GM18499 (cell line): ENCODE measurements around the gene MED28.
A peak's percentile ranks its signal among the peaks of the same experiment; 100 is the strongest.
"Not testable (repeated sequence)": the region's sequence is repeated elsewhere in the genome, so short reads cannot be mapped to it uniquely, and the experiment has no call there.

Experiments used
- ATAC-seq: cut with Tn5 transposase; IDR thresholded peaks from one replicate; pipeline ENCODE4 v1.9.1; 2021; ENCODE audit warnings: moderate number of reproducible peaks; ENCODE audit not compliant: insufficient read depth, unreplicated experiment

Gene MED28

DNA sequence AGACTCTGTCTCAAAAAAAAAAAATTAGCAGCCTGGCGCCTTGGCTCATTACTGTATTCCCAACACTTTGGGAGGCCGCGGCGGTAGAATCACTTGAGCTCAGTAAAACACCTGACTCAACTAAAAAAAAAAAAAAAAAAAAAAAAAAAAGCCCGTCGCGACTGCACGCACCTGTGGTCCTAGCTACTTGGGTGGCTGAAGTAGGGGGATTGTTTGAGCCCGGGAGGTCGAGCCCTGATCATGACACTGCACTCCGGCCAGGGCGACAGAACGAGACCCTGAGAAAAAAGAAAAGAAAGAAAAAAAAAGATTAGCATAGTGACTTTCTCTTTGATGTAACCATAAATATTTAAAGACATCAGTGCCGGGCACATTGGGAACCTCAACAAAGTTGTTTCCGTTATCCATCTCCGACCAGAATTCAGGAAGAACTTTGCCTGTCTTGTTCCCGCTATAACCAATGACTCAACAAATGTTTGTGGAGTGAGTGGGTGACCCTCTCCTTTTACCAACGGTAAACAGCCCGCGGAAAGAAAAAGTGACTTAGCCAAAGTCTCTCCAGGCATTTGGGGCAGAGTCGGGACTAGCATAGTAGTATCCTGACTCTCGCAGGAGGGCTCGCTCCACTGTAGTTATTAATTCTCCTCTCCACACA, 553 bp upstream of the MED28 start:
- peak; percentile 30 for ATAC-seq

DNA sequence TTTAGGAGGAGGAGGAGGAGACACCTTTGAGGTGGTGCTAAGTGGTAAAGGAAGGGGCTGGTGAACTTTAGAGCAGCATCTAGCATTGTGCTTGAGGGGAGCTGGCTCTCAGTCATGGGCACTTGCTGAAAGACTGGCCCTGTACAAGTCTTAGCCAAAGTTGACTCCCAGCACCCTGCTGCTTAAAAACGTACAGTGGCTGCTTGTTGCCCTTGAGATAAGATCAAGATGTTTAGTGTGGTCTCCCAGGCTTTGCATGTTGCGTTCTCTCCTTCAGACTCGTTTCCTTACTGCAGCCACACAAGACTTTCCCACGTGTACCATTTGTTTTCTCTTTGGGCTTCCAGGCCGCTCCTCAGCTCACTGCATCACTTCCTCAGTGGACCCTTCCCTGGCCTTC, 1.8 kb downstream of the MED28 start:
- no peak for ATAC-seq

DNA sequence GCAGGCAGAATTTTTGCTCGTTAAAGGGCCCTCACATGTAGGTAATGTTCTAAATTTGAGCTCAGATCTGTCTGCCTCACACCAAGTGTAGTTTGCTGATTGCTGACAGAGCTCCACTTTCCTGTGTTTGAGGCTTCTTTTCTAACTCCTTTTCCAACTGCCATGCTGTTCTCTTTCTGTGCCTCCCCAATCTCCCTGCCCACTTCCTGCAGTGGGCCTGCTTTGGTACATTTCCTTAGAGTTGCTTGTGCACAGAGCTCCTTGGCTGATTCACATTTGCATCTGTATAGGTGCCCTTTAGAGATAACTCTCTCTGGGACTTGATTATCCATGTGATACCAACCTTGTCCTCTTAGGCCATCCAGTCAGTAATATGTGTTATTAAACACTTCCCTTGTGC, 4.5 kb downstream of the MED28 start:
- no peak for ATAC-seq

DNA sequence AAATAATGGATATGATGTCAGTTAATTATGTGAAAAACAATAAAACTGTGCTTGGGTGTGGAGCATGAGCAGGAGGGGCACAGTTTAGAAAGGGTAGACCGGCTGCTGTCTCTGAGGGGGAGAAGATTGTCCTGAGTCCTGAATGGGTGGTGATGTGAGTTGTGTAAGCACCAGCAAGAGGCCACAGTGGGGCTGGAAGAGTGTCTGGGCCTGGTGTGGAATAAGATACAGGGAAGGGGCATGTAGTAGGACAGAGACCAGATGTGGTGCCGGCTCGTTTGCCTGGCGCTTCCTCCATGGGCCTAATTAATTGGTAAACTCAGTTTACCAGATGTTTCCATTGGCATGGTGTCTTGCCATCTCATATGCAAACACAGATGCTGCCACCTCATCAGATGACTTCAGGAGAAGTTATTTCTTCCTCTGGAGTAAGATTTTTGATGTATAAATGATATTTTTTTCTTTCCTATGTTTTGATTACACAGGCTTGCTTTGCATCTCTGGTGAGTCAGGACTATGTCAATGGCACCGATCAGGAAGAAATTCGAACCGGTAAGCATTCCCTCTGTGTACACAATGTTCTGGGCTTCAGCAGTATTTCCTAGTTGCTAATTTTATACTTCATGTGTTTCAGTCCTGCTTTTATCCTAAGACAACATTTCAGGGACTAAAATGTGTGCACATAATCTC, 5.1 kb downstream of the MED28 start:
- no peak for ATAC-seq

DNA sequence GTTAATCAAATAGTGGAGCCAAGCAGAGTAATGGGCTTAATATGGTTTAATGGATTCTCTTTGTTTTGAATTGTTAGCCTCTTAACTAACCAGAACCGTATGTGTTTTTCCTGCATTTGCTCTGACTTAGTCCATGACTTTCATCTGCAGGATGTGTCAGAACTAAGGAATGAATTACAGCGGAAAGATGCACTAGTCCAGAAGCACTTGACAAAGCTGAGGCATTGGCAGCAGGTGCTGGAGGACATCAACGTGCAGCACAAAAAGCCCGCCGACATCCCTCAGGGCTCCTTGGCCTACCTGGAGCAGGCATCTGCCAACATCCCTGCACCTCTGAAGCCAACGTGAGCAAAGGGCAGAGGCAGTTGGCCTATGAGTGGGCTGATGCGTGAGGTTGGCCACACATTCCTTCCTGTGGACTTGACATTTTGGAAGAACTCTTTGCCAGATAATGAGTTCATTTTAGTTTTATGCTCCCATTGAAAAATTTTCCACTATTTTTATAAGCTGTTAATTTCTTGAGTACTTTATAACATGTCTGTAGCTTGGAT, 9.1 kb downstream of the MED28 start:
- ATAC-seq: no peak

DNA sequence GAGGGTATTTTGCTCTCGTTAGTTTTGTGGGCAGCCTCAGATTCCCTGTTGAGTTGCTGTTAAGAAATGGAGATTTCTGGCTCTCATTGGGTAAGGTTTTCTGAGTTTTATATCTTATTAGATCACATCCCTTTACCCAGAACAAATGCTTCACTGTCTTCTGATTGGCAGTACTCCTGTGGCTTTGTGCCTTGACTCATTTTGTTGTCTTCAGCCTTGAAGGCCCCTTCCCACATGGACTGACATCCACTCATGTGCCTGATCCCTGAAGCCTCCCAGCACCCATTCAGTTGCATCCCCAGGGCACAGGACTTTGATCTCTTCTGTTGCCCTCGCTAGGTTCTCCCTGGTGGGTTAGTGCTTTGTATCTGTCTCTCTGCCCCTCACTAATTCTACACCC, 10.4 kb downstream of the MED28 start:
- no peak for ATAC-seq

DNA sequence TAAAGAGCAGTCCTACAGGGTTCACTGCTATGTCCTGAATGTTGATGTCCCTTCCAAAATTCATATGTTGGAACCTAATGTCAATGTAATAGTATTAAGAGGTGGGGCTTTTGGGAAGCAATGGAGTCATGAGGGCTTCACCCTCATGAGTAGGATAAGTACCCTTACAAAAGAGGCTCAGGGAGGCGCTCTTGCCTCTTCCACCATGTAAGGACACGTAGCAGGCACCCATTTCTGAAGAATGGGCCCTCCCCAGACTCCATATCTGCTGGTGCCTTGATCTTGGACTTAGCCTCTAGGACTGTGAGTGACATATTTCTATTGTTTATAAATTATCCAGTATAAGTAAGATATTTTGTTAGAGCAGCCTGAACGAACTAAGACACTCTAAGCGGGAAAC, 15.8 kb downstream of the MED28 start:
- no peak for ATAC-seq

DNA sequence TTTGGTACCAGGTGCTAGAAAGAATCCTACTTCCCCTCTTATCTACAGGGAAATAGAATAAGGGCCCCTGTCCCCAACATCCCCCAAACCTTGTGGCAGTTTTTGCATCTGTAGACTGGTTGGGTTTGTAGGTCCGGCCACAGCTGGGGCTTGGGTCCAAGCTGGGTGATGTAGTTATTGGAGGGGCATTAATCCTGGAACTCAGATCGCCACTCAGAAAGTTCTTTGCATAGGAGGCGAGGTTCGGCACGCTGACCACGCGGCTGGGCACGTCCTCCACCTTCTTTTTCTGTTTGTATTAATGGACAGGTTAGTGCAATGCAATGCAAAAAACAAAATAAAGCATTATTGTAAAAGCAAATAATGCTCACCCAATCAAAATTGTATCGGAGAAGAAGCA, 19.2 kb downstream of the MED28 start:
- no peak for ATAC-seq

DNA sequence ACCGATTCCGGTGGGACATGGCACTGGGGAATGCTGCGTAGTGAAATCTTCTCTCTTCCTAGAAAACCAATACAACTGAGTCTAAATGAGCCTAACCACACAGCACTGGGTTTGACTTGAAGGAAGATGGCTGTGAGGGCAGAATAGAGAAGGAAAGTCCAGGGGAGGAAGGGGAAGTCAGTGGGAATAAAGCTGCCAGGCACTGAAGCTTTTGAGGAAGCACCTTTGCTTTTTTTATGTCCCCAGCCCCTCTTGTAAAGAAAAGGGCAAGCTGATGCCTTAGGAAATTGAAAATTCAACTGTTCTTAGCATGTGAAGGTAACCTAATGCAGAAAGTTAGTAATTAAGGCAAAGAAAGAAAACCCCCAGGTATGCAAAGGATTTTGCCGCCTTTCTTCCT, 20.6 kb downstream of the MED28 start:
- no peak for ATAC-seq

DNA sequence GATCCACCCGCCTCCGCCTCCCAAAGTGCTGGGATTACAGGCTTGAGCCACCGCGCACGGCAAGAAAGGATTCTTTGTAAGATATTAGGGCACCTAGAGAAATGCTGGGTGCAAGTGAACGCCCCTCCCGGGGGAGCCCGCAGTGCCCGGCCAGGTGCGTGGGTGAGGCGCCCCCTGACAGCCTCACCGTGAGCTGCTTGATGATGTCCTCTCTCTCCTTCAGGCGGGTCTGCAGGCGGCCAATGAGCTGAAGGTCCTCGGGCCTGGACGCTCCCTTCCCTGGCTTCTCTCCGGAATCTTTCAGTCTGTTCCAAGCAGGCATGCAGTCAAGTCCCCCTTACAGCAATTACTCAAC, 21.9 kb downstream of the MED28 start:
- ATAC-seq: no peak

DNA sequence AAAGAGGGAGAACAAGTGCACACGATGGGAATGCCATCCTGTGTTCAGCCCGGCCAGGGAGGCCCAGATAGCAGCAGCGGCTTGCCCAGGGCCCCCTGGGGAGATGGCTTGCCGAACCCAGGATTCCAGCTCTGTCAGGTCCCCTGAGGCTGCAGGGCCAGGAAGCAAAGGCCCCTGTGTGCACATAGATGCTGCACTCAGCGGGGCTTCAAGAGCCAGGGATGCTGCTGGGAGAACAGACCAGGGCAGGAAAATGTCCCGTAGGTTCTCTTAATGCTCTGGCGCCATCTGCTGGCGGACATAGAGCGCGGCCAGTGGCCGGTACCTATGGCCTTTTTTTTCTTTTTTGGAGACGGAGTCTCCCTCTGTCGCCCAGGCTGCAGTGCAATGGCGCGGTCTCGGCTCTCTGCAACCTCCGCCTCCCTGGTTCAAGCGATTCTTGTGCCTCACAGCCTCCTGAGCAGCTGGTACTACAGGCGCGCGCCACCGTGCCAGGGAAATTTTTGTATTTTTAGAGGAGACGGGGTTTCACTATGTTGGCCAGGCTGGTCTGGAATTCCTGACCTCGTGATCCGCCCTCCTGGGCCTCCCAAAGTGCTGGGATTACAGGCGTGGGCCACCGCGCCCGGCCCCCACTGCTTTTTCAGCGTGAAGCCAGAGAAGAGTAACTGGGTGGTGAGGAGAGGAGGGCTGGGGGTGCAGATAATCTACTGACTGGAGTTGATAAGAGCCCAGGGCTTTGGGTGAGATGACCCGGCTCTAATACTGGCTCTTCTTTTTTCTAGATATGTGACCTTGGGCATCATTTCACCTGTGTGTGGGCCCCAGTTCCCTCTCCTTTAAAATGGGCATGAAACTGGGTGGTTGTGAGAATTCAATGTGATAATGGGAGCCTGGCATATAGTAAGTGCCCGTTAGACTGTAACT, 22.5 kb downstream of the MED28 start:
- ATAC-seq: peak; percentile 83

DNA sequence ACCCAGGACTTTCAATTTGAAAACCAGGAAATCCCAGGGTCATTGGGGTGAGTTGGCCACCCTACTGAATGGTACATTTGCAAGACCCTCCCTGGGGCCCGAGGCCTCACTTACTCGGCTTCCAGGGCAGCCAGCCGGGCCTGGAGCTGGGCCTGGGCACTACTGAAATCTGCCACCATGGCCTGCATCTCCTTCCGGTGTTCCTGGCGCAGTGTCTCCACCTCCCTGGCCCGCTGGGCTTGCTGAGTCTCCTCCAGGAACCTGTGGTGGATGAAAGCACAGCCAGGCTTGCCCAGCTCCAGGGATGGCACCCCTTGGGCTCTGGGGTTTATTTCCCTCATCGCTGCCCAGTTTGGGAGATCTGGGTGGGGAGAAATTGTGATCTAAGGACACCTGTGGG, 24.7 kb downstream of the MED28 start:
- no peak for ATAC-seq

DNA sequence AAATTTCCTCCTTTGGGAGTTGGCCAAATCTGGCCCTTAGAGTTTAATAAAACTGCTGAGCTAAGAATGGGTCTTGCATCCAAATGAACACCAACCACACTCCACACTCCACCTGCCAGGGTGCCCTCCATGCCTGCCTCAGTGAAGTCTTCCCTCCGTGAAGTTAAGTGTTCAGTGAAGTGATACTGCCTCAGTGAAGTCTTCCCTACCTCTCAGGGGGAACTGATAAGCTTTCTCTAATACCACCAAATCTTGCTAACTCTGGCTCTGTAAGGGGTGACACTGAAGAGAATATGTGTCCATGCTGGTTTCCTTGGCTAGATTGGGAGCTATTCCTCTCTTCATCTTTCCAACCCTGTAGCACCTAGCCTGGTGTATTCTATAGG, 27.9 kb downstream of the MED28 start:
- ATAC-seq: no peak

DNA sequence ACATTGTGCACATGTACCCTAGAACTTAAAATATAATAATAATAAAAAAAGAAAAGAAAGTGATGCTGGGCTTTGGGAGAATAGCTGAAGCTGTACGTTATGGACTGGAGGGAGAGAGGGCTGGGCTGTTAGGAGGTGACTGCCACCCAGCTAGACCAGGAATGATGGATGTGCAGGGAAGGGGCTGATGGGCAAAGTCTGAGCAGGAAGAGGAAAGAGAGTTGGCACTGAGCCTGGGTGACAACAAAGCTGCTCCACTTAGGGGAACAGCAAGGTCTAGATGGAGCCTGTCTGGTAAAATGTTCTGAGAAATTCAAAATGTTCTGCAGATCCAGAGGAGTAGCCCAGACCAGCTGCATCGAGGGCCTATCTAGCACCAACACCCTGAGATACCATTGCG, 32.3 kb downstream of the MED28 start:
- no peak for ATAC-seq

DNA sequence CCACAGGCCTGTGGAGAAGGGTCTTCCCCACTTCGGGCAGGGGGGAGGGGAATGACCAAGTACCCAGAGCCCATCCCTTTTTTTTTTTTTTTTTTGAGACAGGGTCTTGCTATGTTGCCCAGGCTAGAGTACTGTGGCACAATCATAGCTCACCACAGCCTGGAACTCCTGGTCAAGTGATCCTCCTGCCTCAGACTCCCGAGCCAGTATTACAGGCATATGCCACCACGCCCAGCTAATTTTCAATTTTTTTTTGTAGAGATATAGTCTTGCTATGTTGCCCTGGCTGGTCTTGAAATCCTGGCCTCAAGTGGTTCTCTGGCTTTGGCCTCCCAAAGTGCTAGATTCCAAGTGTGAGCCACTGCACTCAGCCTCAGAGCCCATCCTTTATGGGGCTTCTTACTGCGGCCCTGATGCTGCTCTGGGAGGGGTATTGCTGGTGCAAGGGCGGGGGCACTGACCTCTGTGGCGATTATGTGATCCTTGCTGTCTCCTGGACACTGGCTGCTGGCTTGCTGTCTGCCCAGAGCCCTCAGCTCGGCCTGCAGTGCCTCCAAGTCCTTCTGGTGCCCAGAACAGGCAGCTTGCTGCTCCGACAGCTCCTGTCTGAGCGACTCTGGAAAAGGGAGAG, 32.9 kb downstream of the MED28 start:
- no peak for ATAC-seq

DNA sequence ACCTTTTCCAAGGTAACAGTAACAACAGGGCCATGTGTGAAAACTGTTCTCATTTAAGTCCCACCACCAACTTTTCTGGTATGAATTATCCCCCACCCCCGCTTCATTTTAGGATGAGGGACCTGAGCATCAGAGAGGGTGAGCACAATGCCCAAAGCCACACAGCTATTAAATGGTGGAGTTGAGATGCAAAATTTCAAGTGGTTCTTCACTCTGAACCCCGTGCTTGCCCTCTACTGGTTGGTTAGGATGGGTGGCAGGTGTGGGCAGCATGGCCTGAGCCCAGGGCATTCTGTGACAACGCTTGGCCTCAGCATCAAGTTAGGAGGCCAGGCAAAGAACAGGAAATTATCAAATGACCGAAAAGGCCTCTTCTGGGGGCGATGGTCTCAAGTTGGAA, 33.5 kb downstream of the MED28 start:
- no peak for ATAC-seq

DNA sequence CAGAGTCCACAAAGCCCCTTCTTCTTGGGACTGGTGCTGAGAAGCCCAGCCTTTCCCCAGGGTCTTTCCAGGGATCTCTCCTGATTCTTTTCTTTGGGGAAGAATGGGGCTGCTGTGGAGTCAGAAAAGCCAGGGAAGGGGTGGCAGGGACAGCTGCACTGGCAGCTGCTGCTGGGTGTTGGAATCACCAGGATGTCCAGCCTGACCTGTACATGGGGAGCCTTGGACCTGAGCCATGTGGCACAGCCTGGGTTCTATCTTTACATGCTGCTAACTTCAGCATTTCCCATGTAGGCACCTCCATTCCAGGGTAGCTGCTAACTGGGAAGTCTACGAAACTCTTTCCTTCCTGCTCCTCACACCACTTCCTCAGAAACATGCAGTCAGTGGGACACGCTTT, 36.0 kb downstream of the MED28 start:
- no peak for ATAC-seq

DNA sequence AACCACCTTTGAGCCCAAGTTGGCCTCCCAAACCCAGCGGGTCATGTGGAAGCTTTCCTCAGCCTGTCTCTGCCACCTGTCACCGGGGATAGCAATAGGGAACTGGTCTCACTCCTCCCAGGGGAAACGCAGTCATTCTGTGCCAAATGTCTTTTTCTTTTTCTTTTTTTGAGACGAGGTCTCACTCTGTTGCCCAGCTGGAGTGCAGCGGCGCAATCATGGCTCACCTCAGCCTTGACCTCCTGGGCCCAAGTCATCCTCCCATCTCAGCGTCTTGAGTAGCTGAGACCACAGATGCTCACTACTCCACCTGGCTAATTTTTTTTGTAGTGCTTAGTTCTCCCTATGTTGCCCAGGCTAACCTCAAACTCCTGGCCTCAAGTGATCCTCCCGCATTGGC, 40.3 kb downstream of the MED28 start:
- ATAC-seq: no peak

DNA sequence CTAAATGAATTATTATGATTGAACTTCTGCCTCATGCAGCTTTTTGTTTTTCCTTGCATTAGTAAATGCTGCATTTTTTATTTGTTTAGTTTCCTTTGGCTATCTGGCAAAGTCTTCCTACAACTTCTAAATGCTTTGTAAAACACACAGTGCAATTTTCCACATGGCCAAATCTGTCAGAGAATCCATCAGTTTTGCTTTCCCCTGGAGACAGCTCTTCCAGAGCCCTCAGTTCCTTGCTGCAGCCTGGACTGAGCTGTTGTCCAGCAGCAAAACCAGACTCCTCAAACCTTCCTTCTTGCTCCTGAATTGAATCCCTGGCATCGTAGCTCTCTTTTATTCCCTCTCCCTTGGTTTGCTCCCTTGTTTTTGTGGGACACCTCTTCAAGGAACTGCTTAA, 42.6 kb downstream of the MED28 start:
- no peak for ATAC-seq

DNA sequence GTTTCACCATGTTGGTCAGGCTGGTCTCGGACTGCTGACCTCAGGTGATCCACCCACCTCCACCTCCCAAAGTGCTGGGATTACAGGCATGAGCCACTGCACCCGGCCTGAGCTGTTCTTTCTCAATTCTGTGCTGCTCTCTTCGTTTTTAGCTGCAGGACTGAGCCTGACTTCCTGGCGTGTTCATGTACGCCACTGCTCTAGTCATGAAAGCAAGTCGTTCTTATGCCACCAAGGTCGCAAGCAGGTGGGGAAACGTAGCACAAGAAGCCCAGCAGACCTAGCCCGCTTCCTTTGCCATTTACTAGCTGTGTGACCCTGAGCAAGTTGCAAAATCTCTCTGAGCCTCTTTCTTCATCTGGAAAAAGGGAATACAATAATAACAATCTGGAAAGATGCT, 43.4 kb downstream of the MED28 start:
- ATAC-seq: no peak

DNA sequence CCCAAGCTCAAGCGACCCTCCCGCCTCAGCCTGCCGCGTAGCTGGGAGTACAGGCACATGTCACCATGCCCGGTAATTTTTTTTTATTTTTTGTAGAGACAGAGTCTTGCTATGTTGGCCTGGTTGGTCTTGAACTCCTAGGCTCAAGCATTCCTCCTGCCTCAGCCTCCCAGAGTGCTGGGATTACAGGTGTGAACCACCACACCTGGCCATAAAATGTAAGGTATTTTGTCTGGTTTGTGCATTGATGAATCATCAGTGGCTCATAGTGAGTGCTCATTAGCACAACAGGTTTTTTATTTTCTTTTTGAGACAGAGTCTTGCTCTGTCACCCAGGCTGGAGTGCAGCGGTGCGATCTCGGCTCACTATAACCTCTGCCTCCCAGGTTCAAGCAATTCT, 44.8 kb downstream of the MED28 start:
- not testable (repeated sequence) for ATAC-seq
